Activated CD4-positive, CD25-positive, alpha-beta regulatory T cell treated with anti-CD3 and anti-CD28 coated beads, Interleukin-2, amount 50 U/mL, for 24 hours (primary cell): Measurements from ENCODE around the gene FAM13A.

Source experiments
- ATAC-seq, 2 donors: fragments of 150-1000 bp; cut with Tn5 transposase; one replicate each; pipeline ENCODE4 v1.10.0; 2021; ENCODE audit warnings: mild to moderate bottlenecking in 1 of 2, moderate library complexity in 1 of 2

The FAM13A gene

DNA sequence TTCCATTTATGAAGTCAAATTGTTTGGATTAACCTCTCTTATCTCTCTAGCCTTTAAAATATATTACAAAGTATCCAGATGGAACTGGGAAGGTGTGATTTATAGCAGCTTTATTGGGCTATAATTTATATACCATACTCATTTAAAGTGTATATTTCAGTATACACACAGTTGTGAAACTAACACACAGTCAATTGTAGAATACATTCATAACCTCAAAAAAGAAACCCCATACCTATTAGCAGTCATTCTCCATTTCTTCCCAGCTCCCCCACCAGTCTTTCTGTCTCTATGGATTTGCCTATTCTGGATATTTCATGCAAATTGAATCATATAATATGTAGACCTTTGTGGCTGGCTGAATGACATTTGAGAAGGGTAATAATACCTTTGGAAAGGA, 351.8 kb downstream of the FAM13A start:
- ATAC-seq = no peak

DNA sequence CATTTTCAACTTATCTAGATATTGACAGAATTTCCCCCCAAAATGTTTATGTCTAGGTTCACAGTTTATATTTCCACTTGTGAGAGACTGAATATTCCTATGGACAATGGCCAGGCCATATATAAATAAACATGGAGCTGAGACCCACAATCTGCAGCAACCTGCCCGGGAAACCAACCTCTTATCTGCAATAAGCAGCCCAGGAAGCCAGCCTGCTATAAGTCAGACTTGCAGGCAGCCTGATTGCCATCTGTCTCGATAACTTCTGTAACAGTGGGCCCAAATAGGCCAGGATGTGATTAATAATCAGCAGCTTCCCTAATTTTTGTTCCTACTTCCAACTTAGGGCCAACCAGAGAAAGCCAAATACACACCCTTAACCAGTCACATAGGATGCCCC, 354.2 kb downstream of the FAM13A start:
- no peak for ATAC-seq

DNA sequence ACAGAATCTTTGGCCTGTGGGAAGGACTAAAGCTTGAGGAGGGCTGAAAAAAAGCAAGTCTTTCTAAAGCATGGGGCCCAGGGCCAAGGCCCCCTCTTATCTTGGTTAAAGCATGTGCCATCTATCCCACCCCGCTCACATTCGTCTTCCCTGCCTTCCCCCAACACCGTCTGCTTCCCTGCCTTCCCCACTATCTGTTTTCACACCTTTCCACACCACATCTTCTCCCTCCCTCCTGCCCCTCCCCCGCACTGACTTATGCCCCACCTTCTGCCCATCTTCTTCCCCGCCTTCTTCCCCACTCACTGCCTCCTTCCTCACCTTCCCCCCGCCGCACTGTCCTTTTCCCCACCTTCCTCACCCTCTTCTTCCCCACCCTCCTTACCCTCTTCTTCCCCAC, 358.5 kb downstream of the FAM13A start:
- no peak for ATAC-seq

GRCh38 chr4:88697588-88698329, 359.2 kb downstream of the FAM13A start, which contains the start of gene NAP1L5:
Gene NAP1L5, minus strand, starts transcription at chr4:88697829. Its CDS starts 75 bp downstream, at chr4:88697754.
- peak; percentile 83 to 95 for ATAC-seq

- ATAC-seq = peak in 1 of 2 donors; percentile 45
Observed at GRCh38 chr4:88697141-88697540, 359.8 kb downstream of the FAM13A start.

DNA sequence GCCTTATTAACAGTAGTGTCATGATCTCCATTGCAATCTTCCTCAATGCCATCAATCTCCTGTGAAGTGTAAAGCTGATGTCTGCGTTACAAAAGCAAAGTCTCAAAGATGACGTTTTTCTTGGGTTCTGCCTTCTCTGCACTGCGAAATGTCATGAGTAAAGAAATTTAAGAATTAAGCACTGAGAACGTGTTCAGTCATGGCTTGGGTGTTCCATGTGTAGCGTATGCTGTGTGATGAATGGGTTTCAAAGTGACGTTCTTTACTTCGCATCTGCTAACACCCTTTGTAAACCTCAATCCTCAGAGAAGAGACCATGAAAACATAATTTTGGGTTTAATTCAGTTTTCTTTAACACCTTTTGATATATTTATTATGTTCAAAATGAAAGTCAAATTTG, 360.4 kb downstream of the FAM13A start:
- ATAC-seq = no peak

GRCh38 chr4:88693792-88694191, 363.2 kb downstream of the FAM13A start:
- ATAC-seq = no peak

DNA sequence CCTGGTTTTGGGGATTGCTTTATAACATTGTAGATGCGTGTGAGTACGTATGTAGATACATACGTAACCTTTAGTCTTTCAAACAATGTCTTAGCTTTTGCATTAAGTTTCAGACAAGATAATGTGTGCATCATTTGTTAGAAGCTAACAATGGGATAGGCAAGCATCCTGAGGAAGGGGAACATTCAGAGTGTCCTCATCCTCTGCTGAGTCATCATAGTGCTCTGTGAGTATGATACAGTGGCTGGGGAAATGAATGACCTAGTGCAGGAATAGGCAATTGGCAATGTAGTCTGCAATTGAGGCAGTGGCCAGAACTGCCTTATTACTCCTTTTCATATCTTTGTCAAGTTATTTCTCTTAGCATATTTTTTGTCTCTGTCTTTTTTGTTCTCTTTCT, 366.6 kb downstream of the FAM13A start:
- no peak for ATAC-seq

DNA sequence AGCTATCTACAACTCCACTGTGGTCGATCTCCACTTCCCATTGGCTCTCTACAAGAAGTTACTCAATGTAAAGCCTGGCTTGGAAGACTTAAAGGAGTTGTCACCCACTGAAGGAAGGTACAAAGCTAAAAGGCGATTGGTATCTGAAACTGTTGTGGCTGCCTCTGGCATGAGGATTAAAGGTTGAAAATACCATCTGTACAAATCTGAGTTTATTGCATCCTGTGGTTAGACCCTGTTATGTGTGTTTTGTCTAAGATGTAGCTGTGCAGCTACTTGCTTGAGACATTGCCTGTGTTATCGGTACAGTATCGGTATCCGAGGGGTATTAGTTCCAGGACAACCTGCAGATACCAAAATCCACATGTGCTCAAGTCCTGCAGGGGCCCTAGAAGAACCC, 375.8 kb downstream of the FAM13A start:
- ATAC-seq = no peak
